Cardiac fibroblast (primary cell): ENCODE measurements around the gene PIAS4.

Source experiments
- DNase-seq, 2 donors: peaks; one replicate each; pipeline versions ENCODE4 v3.0.0 to v3.0.0-alpha.2; 2010; ENCODE audit warnings: low read depth in 2 of 2
- H3K4me3 ChIP-seq, 2 donors: replicated peaks in 1 of 2; 1 replicate in 1 of 2; 2 replicates in 1 of 2; pipeline ENCODE4 v1.5.1; 2011; ENCODE audit warnings: low read depth in 2 of 2, low read length in 2 of 2, mild to moderate bottlenecking in 2 of 2, moderate library complexity in 1 of 2
- TF ChIP-seq, protein P1 (sequence below): IDR thresholded peaks from one replicate; pipeline ENCODE4 v1.5.1; 2011; ENCODE audit warnings: low read depth, mild to moderate bottlenecking, low read length, inconsistent platforms

Gene PIAS4

DNA sequence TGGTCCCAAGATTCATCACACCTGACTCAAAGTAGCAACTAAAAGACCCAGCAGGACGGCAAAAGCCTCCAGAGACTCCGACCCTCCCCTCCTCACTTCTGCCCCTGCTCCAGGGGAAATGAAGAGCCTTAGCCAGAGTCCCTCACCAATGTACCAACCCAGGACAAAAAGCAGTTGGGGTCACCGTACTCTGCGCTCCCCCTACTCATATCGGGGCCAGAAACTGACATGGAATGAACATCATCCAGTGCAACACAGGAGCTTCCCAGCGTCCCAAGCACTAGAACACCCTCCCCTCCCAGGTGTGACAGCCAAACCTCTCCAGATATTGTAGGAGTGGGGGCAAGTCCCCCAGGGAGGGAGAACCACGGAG, 24.0 kb upstream of the PIAS4 start:
- TF ChIP-seq, protein P1, sequence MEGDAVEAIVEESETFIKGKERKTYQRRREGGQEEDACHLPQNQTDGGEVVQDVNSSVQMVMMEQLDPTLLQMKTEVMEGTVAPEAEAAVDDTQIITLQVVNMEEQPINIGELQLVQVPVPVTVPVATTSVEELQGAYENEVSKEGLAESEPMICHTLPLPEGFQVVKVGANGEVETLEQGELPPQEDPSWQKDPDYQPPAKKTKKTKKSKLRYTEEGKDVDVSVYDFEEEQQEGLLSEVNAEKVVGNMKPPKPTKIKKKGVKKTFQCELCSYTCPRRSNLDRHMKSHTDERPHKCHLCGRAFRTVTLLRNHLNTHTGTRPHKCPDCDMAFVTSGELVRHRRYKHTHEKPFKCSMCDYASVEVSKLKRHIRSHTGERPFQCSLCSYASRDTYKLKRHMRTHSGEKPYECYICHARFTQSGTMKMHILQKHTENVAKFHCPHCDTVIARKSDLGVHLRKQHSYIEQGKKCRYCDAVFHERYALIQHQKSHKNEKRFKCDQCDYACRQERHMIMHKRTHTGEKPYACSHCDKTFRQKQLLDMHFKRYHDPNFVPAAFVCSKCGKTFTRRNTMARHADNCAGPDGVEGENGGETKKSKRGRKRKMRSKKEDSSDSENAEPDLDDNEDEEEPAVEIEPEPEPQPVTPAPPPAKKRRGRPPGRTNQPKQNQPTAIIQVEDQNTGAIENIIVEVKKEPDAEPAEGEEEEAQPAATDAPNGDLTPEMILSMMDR = no peak
- no peak for DNase-seq
- H3K4me3 ChIP-seq = peak overlapping the region; percentile 68 to 95

DNA sequence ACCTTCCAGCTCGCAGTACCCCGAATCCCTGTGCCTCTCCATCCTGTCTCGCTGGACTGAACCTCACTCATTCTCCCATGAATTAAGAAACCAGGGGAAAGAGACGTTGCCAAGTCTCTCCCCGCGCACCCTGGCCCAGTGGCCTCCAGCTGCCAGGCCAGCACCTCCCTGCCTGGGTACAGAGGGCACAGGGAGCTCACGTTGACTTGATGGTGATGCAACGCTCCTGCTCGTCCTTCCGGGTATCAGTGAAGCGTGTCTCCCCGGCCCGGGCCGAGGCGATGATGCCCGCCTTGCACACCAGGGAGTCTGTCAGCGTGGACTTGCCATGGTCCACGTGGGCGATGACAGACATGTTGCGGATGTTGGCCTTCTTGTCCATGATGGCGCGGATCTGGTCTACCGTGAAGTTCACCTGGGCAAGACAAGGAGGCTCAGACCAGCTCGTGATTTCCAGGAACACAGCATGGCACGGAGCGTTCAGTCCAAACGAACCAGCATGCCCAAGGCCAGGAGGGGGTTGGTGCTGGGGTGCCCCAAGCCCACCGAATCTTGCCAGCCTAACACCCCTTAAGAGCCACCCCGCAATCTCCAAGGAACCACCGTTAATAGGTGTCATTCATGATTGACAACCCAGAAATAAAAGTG, 23.5 kb upstream of the PIAS4 start:
- DNase-seq = peak; percentile 56 to 59
- TF ChIP-seq, protein P1 = no peak
- H3K4me3 ChIP-seq = peak overlapping the region; percentile 68 to 95

DNA sequence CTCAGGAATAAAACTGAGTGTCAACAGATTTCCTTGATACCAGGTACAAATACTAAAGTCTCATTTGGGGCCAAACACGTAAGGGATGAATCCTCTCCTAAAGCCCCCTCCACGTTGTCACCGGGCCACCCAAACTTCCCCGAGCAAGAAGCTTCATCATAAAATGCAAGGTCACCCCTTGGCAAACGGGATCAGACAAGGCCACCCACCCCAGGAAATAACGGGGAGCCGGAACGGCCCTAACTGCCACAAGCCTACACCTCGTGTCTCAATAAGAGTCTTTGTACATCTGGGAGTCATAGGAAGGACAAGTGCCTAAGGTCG, 23.0 kb upstream of the PIAS4 start:
- TF ChIP-seq, protein P1 = no peak
- H3K4me3 ChIP-seq = peak overlapping the region; percentile 68 to 95
- no peak for DNase-seq

DNA sequence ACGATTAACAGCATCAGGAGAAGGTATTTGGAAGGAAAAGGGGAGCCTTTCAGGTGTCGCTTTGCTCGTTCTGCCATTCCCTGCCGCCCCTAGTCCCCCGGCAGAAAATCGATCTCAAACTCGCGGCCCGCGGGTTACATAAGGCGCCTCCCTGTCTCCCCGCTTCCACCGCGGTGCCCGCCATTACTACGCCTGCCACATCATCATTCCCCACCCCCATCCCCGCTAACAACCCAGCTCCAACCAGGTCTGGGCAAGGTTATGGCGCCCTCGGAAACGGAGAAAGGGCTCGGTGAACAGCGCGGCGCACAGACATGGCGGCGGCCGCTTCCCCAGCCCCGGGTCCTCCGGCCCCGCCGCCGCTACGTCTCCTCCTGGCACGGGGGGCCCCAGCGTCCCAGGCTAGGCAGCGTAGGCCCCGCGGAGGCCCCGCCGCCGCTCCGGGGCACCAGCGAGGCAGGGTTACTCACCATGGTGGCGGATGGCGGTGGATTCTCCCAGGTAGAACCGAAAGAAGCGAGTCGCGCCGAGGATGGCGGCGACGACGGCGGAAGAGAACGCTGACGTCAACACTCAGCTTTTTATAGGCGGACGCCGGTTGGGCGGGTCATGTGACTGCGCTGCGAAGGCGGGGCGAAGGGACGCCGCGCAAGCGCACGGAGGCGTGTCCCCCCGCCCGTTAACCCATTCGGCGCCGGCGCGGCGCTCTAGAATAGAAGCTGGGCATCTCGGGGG, 22.5 kb upstream of the PIAS4 start, which contains the start of gene EEF2:
TSS of gene EEF2 (minus strand) at position 556 of the 735 bp plus-strand sequence. CDS start at position 473, 83 bp downstream.
- peak within 1 kb of the TSS; percentile 68 to 95 for H3K4me3 ChIP-seq

DNA sequence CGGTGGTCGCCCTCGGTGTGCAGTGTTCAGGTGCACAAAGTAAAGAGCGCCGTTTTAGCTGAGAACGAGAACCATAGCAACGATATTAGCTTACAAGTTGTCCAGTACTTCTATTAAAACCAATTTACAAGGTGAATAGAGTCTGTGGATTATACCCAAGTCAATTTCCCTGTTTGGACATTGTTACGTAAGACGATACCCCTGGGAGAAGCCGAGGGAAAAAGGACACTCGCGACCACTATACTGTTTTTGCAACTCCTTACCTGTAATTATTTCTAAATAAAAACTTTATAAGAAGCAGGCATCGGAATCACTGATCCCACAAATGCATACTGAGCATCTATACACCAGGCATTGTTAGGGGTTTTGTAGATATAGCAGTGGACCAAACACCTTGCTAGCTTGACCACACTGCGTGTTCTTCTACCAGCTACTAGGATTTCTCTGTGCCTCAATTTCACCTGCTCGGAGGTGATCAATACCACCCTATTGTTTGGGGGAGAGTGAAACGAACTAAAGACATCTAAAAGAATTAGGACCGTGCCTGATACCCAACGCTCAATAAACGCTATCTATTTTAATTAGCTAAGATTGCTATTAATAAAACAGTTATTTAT, 21.8 kb upstream of the PIAS4 start:
- H3K4me3 ChIP-seq = peak overlapping the region; percentile 68 to 95
- DNase-seq = no peak
- TF ChIP-seq, protein P1 = no peak

More for the DNA sequence above, 22.5 kb upstream of the PIAS4 start, which contains the start of gene EEF2:
- peak; percentile 91 to 95 for DNase-seq
- TF ChIP-seq, protein P1 = no peak

DNA sequence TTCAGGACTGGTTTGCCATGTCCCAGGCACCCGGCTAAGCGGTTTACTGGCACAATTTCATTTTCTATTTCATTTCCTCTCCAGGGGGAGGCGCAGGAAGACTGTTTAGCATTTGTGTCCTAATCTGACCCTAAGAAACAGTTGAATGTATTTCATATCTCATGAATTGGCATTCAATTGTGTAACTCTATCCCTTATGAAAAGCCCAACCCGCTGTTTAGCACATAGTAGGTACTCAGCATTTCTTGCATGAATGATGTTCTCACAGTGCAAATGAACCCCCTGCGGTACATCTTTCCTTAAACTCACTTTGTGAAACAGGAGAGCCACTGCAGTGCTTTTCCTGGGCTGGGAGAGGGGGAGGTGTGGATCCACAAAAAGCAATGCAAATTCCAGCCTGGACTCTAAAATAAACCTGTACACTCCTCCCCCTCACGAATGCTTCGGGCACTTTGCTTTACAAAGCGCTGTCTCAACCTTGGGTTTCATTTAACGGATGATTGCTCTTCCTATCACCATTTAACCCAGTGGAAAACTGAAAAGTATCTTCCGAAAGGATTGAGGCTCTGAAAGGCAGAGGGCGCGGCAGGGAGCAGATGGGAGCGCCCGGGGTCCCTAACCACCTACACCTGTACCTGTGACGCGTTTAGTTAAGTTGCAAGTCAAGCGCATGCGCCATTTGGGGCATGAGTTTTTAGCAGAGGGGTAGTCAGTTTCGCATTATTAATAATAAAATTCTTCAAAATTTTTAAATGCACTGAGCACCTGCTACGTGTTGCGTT, 21.1 kb upstream of the PIAS4 start:
- peak overlapping the region; percentile 68 to 95 for H3K4me3 ChIP-seq
- DNase-seq = peak; percentile 88
- TF ChIP-seq, protein P1 = peak; percentile 46
